GM19099 (cell line): ENCODE measurements around the gene OCA2.

ENCODE experiments used
- POLR2A ChIP-seq: IDR thresholded peaks from 3 replicates; pipeline ENCODE4 v1.6.1; 2011; ENCODE audit warnings: low read depth; ENCODE audit not compliant: insufficient read length; ENCODE audit errors: extremely low read depth

The OCA2 gene

DNA sequence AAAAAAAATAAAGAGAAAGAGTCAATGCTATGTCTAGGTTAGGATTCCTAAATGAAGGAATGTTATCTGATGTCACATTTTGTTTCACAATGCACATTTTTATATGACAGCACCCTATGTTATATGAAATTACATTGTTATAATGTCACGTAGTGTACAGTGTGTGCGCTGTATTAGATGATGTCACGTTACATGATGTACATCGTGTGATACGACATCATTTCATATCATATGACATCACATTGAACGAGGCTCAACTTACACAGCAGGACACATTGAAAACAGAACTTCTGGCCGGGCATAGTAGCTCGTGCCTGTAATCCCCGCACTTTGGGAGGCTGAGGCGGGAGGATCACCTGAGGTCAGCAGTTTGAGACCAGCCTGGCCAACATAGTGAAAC is 150.0 kb downstream of the OCA2 start:
- no peak for TF ChIP-seq POLR2A

DNA sequence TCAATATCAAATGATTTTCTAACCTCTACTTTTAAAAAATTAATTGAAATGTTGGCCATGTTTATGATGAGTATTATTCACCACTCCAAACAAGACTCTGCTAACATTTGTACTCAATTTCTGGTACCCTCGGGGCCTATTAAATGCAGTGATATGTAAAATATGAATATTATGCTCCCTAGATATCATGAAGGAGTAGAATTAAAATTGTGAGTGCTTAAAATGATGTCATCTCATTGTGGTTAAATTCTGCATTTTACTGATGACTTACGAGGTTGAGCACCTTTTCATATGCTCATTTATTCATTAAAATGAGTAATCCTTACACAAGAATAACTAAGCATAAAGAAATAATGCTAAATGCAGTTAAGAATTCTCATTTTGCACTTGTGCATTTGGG is 159.9 kb downstream of the OCA2 start:
- no peak for TF ChIP-seq POLR2A

DNA sequence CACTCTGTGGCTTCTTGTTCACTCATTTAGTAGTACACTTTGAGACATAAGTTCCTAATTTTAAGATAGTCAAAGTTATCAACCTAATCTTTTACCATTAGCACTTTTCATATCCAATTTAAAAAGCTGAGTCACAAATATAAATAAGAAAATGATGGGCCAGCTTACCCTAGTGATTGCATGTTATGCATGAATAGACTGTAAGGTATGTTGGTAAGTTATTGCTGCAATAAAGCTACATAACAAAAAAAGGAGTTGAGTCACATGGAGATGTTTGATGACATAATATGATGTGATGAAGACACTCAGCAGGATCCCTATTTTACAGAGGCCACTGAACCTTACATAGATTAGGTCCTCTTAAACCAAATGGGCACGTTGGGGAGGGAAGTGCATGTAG is 161.3 kb downstream of the OCA2 start:
- TF ChIP-seq POLR2A: no peak

DNA sequence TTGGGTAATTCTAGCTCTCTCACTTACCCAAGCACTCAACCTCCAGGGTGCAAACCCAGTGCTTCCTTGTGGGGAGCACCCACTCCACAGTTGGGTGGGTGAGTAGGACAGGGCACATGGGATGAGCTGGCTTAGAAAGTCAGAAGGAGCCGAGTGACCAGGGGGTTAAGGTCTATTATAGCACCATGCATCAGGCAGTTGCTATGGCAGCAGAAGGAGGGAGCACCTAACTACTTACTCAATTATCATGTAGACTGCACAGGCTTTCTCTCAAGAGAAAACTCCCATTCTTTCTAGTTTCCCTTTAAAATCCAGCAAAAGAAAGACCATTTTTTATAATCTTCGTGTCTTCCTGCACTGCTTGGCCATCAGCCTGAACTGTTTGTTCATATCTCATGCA is 163.0 kb downstream of the OCA2 start:
- no peak for TF ChIP-seq POLR2A

DNA sequence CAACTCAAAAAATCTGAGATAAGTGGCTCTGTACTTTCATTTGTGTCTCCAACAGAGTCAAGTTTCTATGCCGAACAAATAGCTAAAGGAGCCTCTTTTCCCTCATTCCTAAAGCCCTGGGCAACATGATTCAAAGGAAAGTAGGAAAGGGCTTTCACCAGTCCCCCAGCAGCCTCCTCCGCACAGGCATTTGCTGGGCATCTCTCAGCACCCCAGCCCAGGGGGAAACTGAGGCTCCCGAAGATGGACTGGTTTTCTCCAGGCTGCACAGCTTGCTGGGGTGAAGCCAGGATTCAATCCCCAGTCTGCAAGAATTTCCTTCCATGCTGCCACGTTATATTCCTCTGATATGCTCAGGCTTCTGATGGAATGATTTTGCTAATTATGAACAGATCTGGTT is 163.8 kb downstream of the OCA2 start:
- TF ChIP-seq POLR2A: no peak

DNA sequence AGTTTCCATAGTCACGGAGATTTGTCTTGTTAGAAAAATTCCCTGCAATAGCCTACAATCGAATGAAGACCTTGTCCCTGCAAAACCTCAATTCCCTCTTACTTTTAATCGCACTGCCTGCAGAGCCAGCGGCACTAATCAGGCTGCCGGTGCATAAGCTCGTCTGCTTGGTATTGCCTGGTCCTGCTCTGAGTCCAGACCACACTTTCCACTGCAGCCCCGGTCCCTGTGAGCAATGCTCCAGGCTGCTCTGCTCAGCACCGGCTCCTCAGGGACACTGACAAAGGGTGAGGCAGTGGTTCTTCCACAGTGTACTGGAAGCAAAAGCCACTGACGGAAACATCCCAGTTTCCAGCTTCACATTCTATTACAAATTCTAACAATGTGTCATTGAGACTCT is 164.3 kb downstream of the OCA2 start:
- TF ChIP-seq POLR2A: no peak

DNA sequence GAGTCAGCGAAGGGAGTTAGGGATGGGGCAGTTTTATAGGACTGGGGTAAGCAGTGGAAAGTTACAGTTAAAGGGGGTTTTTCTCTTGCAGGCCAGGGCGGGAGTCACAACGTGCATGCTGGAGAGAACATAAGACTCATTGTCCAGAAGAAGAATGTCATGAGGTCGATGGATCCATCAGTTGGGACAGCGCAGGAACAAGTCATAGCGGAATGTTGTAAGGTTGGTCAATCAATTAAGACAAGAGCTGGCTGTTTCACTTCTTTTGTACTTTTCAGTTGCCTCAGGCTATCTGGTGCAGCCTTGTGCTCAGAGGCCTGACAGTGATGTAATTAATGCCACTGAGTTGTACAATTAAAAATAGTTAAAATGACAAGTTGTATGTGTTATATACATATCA is 165.6 kb downstream of the OCA2 start:
- TF ChIP-seq POLR2A: no peak

DNA sequence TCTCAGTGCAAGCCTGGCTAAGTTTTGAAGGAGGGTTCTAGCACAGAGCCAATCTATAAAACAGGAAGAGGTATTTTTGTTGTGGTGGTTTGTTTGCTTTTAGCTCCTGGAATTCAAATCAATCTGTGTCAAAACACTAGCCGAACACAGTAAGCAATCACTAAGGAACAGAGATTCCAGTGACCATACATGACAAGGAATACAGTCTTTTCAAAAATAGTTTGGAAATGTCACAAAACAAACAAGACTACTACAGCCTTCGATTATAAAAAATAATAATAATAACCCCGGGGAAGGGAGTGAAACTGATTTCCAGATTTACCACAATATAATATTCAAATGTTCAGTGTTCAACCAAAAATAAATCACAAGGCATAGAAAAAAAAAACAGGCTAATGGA is 166.5 kb downstream of the OCA2 start:
- no peak for TF ChIP-seq POLR2A

DNA sequence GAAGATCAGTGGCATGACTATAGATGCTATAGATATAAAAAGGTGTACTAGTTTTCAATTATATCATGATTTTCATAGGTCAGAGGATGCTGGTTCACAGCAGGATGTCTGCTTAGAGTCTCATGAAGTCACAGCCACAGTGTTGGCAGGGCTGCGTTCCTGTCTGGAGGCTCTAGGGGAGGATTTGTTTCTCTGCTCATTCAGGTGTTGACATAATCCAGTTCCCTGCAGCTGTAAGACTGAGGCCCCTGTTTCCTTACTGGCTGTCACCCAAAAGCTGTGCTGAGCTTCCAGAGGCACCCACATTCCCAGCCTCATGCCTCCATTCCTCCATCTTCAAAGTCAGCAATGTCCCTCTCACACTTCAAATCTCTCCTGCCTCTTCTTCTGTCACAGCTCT is 170.7 kb downstream of the OCA2 start:
- TF ChIP-seq POLR2A: no peak

DNA sequence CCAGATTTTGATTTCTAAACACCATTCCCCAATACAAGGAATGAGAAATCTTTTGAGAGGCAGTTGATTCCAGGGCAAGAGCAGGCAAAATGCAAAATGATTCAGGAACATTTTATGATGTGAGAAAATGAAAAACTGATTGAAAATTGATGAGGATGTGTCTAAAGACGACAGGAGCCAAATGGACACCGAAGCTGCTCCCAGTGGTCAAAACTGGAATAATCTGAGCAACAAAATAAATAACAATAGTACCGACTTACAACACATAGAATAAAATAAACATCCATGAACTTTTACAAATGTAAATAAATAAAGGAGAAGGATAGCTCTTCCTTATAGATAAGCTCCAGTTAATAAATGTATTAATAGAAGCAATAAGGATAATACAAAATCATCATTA is 186.8 kb downstream of the OCA2 start:
- no peak for TF ChIP-seq POLR2A

DNA sequence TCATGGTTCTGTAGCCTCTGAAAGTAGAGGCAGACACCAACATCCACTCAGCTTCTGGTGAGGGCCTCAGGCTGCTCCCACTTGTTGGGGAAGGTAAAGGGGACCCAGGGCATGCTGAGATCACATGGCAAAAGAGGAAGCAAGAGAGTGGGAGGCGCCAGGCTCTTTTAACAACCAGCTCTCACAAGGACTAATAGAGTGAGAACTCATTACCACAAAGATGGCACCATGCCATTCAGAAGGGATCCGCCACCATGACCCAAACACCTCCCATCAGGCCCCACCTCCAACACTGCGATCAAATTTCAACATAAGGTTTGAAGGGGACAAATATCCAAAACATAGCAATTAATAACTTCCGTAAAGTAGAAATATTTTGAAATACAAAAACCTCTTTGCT is 192.3 kb downstream of the OCA2 start:
- TF ChIP-seq POLR2A: no peak

DNA sequence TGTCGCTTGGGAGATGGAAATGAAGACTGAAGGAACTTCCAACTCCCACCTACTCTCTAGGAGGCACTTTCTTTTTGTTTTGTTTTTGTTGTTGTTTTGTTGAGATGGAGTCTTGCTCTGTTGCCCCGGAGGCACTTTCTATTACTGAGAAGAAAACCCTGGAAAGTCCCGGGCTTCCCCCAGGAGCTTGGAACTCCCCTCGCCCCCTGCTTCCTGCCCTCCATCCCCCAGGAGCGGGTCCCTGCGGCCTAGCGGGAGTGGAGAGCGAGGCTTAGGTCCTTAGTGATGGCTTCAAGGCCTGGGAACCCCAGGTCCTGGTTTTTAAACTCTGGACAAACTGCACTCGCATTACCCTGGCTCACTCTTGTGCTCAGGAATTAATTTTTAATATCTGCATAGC is 195.7 kb downstream of the OCA2 start:
- no peak for TF ChIP-seq POLR2A

DNA sequence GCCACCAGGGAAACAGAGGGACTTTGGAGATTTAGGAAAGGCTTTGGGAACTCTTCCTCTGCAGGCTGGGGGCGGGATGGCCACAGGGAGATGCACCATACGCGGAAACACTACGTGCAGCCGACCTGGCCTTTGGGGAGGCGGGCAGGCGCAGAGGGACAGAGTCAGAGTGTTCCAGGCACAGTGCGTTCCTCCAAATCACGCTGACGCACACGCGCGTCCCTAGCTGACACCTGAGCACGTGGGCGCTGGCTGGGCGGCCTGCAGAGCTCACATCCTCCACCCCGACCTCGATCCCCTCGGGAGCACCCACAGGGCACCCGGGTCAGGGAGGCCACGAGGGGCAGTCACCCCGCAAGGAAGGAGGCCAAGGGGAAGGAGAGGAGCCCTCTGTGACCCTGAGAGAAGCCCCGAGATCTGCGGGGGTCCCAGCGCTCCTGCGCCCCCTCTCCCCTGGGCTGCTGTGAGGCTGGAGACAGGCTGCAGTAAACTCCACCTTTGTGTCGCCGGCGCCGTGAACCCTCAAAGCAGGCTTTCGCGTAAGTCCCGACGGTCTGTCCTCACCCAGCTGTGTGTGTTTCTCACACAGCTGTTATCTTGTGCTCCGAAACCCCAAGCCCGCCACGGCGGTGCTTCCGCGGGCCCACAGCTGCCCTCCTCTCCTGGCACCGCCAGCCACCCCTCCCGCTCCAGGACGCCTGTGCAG is 196.3 kb downstream of the OCA2 start:
- TF ChIP-seq POLR2A: no peak

DNA sequence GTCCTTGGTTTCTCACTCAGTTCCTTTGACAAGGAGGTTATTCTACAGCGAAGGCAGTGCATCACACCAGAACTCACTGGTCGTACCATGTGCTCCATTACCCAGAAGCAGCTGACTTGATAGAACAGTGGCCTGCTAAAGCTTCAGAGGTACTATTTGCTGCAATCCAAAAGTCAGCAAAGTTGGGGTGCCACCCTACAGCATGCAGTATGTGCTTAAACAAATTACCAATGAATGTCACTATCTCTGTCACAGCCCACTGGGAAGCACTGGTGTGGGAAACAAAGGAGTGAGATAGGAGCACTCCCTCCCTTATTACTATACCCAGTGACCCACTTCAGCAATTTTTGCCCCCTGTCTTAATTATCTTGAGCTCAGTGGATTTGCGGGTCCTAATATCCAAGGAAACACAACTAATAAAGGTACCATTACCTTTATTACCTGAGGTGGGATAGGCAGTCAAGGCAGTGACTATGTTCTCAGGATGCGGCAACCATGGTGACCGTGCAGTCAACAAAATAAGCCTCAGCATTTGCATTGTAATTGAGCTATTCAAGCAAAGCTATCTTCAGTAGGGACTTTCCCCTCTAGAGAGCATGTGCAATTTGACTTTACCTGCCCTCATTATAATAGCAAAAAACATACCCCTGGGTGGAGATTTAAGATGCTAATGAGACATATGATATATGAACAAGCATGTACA is 199.4 kb downstream of the OCA2 start:
- no peak for TF ChIP-seq POLR2A

DNA sequence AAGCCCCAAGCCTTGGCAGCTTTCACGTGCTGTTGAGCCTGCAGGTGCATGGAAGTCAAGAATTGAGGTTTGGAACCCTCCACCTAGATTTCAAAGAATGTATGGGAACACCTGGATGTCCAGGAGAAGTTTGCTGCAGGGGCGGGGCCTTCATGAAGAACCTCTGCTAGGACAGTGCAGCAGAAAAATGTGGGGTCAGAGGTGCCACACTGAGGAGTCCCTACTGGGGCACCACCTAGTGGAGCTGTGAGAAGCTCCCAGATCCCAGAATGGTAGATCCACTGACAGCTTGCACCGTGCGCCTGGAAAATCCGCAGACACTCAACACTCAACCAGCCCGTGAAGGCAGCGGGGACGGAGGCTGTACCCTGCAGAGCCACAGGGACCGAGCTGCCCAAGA is 201.6 kb downstream of the OCA2 start:
- no peak for TF ChIP-seq POLR2A

DNA sequence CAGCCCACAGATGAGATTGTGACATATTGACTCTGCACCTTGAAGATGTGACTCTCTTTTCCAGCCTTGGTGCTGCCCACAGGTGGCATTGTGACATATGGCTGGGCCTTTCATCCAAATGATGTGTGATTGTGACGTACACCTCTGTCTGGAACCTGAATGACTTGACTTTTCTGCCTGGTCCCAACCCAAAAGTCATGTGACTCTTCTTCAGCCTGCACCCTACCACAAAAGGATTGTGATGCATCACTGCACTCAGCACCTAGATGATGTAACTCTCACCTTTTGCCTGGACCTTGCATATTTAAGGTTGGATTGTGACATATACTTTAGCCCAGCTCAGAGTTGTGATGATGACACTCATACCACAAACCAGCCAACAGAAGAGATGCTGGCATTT is 204.5 kb downstream of the OCA2 start:
- TF ChIP-seq POLR2A: no peak

DNA sequence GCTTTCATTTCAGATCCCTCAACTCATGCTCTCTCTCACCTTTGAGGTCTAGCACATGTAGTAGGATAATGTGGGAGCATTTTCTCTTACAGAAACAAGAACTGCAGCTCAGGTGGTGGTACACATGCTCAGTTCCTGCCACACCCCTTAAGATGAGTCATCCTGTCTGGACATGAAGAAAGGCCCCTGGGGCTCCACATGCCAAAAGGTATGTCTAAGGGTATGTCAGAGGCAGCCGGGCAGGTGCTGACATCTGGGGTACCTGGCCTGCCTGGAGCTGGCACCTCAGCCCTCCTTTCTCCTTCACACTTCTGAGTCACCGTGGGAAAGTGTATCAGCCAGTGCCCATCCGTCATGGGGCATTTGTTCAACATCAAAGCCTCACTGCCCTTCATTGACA is 209.9 kb downstream of the OCA2 start:
- no peak for TF ChIP-seq POLR2A
